HG03442 (cell line): Measurements from ENCODE around the gene HSD17B11.
"Not testable (repeated sequence)": the region's sequence is repeated elsewhere in the genome, so short reads cannot be mapped to it uniquely, and the experiment has no call there.

ENCODE experiments used
- ATAC-seq: cut with Tn5 transposase; IDR thresholded peaks from one replicate; pipeline ENCODE4 v1.9.1; 2021; ENCODE audit warnings: mild to moderate bottlenecking, moderate library complexity; ENCODE audit not compliant: unreplicated experiment

HSD17B11 gene

GRCh38 chr4:87406462-87406861 is 15.5 kb upstream of the HSD17B11 start:
- no peak for ATAC-seq

GRCh38 chr4:87405211-87405820 is 14.3 kb upstream of the HSD17B11 start:
- ATAC-seq: no peak

GRCh38 chr4:87403732-87404131 is 12.7 kb upstream of the HSD17B11 start:
- ATAC-seq: not testable (repeated sequence)

GRCh38 chr4:87399954-87400353 is 9.0 kb upstream of the HSD17B11 start:
- no peak for ATAC-seq

- ATAC-seq: no peak
Observed at GRCh38 chr4:87399148-87399547, 8.2 kb upstream of the HSD17B11 start.

GRCh38 chr4:87395851-87396250 is 4.9 kb upstream of the HSD17B11 start:
- not testable (repeated sequence) for ATAC-seq

GRCh38 chr4:87395073-87395472 is 4.1 kb upstream of the HSD17B11 start:
- not testable (repeated sequence) for ATAC-seq

- ATAC-seq: no peak
Observed at GRCh38 chr4:87392183-87392582, 1.2 kb upstream of the HSD17B11 start.

GRCh38 chr4:87391576-87392054 is 627 bp upstream of the HSD17B11 start:
- ATAC-seq: peak; percentile 8

GRCh38 chr4:87390551-87390890 is 467 bp downstream of the HSD17B11 start:
- no peak for ATAC-seq

- ATAC-seq: not testable (repeated sequence)
Observed at GRCh38 chr4:87390055-87390454, 933 bp downstream of the HSD17B11 start.

GRCh38 chr4:87388901-87389300 is 2.1 kb downstream of the HSD17B11 start:
- no peak for ATAC-seq

GRCh38 chr4:87387237-87387636 is 3.8 kb downstream of the HSD17B11 start:
- ATAC-seq: no peak

GRCh38 chr4:87384466-87385132 is 6.4 kb downstream of the HSD17B11 start:
- not testable (repeated sequence) for ATAC-seq

- ATAC-seq: no peak
Observed at GRCh38 chr4:87382931-87383330, 8.1 kb downstream of the HSD17B11 start.

- ATAC-seq: no peak
Observed at GRCh38 chr4:87382116-87382515, 8.9 kb downstream of the HSD17B11 start.

GRCh38 chr4:87377816-87378215 is 13.2 kb downstream of the HSD17B11 start:
- ATAC-seq: peak; percentile 56

GRCh38 chr4:87375719-87376291 is 15.2 kb downstream of the HSD17B11 start:
- peak; percentile 62 for ATAC-seq

- ATAC-seq: no peak
Observed at GRCh38 chr4:87370068-87370467, 20.9 kb downstream of the HSD17B11 start.

GRCh38 chr4:87366521-87367162 is 24.3 kb downstream of the HSD17B11 start:
- no peak for ATAC-seq

- ATAC-seq: no peak
Observed at GRCh38 chr4:87365348-87365747, 25.6 kb downstream of the HSD17B11 start.

GRCh38 chr4:87363552-87363951 is 27.4 kb downstream of the HSD17B11 start:
- ATAC-seq: no peak
